HepG2 (cell line): ENCODE data around the gene SLC4A7.

Experiments used
- EED ChIP-seq: sonication (generic); formaldehyde crosslinking; IDR thresholded peaks from 2 replicates; pipeline ENCODE4 v1.5.0; 2020; ENCODE audit warnings: mild to moderate bottlenecking, missing genetic modification reagents
- EZH2 ChIP-seq: conservative IDR thresholded peaks from 2 replicates; pipeline ENCODE4 v1.6.1; 2012; ENCODE audit warnings: mild to moderate bottlenecking, low read depth, low read length, moderate library complexity
- FOSL2 ChIP-seq: sonication (generic); formaldehyde crosslinking; IDR thresholded peaks from 2 replicates; pipeline ENCODE4 v1.4.0; 2020; ENCODE audit warnings: missing genetic modification reagents
- HHEX ChIP-seq: IDR thresholded peaks from 2 replicates; pipeline ENCODE4 v1.6.1; 2016; ENCODE audit warnings: control low read depth
- KLF16 ChIP-seq, 2 experiments: sonication (generic) in 1 of 2; formaldehyde crosslinking in 1 of 2; IDR thresholded peaks; 2 replicates each; pipeline versions ENCODE4 v1.6.1 to v1.8.0; 2016 to 2023; ENCODE audit warnings: missing genetic modification reagents in 2 of 2, missing compliant biosample characterization in 1 of 2
- MAFG ChIP-seq: sonication (generic); formaldehyde crosslinking; IDR thresholded peaks from 2 replicates; pipeline ENCODE4 v1.5.1; 2020; ENCODE audit warnings: mild to moderate bottlenecking, missing genetic modification reagents
- NR1H2 ChIP-seq: sonication (generic); formaldehyde crosslinking; IDR thresholded peaks from 2 replicates; pipeline ENCODE4 v1.8.1; 2022; ENCODE audit warnings: low read depth, missing genetic modification reagents, borderline replicate concordance
- NR2C2 ChIP-seq: sonication (generic); formaldehyde crosslinking; IDR thresholded peaks from 2 replicates; pipeline ENCODE4 v1.4.0; 2020; ENCODE audit warnings: missing genetic modification reagents, mild to moderate bottlenecking, moderate library complexity, borderline replicate concordance
- POLR2A ChIP-seq, 2 experiments: IDR thresholded peaks; 2 replicates each; pipeline ENCODE4 v1.6.1; 2011; ENCODE audit warnings: low read depth in 2 of 2, low read length in 2 of 2, mild to moderate bottlenecking in 1 of 2, moderate library complexity in 1 of 2; ENCODE audit not compliant: insufficient read depth in 1 of 2
- REST ChIP-seq, 2 experiments: IDR thresholded peaks; 2 replicates each; pipeline ENCODE4 v1.6.1; 2011 to 2012; ENCODE audit warnings: low read length in 2 of 2, borderline replicate concordance in 1 of 2, low read depth in 1 of 2, mild to moderate bottlenecking in 1 of 2, moderate library complexity in 1 of 2
- SRY ChIP-seq: sonication (generic); formaldehyde crosslinking; IDR thresholded peaks from 2 replicates; pipeline ENCODE4 v1.8.0; 2022; ENCODE audit warnings: mild to moderate bottlenecking, missing genetic modification reagents
- XRCC5 ChIP-seq: fragments of 200-400 bp; formaldehyde crosslinking; optimal IDR thresholded peaks from 2 replicates; pipeline ENCODE3; 2017; ENCODE audit warnings: mild to moderate bottlenecking, low read length
- ZNF883 ChIP-seq: sonication (generic); formaldehyde crosslinking; IDR thresholded peaks from 2 replicates; pipeline ENCODE4 v1.5.1; 2020; ENCODE audit warnings: mild to moderate bottlenecking, missing genetic modification reagents; ENCODE audit errors: not compliant biosample characterization

DNA sequence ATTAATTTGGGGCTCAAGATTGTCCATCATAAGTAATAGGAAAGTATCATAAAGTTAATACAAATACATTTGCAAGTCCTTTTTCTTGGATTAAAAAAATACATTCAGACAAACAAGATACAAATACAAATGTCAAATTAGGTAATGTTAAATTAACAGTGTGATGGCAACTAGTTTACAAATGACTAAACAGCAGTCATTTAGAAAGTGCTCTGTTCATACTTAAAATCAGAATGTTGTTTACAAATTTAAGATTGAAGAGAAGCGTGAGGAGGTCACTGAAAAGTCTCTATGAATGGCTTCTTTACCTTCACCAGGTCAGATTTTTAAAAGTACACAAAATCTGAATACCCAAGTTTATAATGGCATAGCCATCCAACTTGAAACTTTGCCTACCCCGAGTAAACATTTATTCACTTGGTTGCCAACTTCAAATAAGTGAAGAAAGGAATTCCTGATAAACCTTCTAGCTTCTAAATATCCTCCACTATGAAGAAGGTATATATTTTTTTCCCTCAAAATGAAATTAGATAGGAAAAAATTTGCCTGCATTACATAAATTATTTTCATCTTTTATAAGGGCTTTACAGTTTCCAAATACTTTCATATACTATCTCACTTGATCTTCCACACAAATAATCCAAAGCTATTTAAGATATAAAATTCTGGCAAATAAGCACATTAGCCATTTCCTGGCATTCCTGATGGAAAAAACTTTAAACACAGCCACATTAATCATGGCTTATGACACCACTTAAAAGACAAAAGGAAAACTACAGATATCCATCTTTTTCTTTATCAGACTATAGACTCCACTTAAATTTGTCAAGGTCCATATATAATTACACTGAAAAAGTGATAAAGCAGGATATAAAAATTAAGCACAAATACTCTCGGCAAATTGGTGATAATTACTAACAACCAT lies 103.5 kb downstream of the SLC4A7 start:
- no peak for TF ChIP-seq NR1H2 (CRISPR knock-in tag)
- TF ChIP-seq EED = no peak
- TF ChIP-seq XRCC5 = no peak
- TF ChIP-seq HHEX (CRISPR knock-in tag) = no peak
- TF ChIP-seq MAFG (CRISPR knock-in tag) = no peak
- TF ChIP-seq REST (IDR thresholded peaks at IDR 0.05; ENCODE audit: borderline replicate concordance in 1 of 2, low read depth in 1 of 2, low read length in 2 of 2) = no peak
- TF ChIP-seq ZNF883 (CRISPR knock-in tag) = no peak
- TF ChIP-seq EZH2 = no peak
- TF ChIP-seq KLF16 (CRISPR knock-in tag; IDR thresholded peaks at IDR 0.05) = no peak
- TF ChIP-seq SRY (CRISPR knock-in tag) = no peak
- TF ChIP-seq NR2C2 (CRISPR knock-in tag) = no peak
- TF ChIP-seq POLR2A (IDR thresholded peaks at IDR 0.05; ENCODE audit: insufficient read depth in 1 of 2, low read depth in 2 of 2, low read length in 2 of 2) = no peak
- no peak for TF ChIP-seq FOSL2 (CRISPR knock-in tag)
